ENCODE data around the gene DEXI. TPM values are rescaled to one million over a fixed set of nuclear protein-coding genes. Genes with fewer than 3 reads are reported as not detected.

Gene DEXI
- total and polyA plus RNA-seq, 4 donors = 41.4 to 60.1 (median 44.4) TPM

DNA sequence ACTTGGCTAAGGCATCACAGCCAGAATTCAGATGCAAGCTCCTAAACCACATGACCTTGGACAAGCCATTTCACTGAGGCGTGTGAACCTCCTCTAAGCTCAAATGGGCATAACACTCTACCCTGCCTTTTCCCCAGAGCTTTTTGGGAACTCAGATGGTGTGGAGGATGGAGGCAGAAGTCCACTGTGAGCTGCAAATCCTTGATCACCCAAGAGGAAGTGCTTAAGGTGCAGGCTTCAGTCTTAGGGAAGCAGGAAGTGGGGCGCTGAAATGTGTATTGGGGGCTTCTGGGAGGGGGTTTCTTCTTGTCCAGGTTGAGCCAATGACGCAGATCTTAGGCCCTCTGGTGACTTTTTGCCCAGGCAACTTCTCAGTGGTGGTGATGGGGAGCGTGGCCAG, 52.4 kb downstream of the DEXI start:
- H3K27ac ChIP-seq (ENCODE audit: low read depth in 1 of 2, low read length in 2 of 2) = no peak overlapping the region

DNA sequence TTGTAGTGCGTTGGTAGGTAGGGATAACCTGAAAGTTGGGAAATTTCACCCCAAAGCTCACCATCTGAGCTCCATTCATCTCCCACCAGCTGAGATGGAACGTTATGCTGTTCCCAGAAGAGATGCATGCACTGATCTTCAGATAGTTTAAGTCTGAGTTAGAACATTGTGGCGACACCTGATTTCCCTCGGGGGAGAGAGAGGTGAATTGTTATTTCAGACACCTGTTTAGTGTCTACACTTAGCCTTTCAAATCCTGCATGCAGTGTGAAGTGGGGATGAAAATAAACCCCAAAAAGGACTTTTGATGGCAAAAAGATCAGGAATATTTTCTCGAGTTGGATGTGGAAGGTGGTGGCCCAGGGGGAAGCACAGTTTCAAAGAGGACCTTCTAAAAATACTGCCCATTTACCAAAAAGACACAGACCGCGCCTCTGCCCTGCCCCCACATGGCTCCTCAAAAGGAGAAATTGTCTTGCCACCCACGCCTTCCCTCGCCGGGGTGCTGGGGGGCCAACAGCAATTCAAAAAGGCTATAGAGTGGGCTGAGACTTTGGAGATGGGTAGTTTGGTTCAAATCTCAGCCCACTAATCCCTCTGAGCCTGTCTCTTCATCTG, 53.8 kb downstream of the DEXI start:
- DNase-seq (peak; percentile 40 to 67), ATAC-seq (ENCODE audit: low FRiP score) (no peak)
- Histone ChIP-seq H3K36me3 (ENCODE audit: control insufficient read depth in 1 of 2, insufficient read depth in 2 of 2, low read length in 1 of 2) (no peaks in the 10 kb centered on the region), H3K4me3 (ENCODE audit: low read length in 2 of 2) (no peak overlapping the region), H3K9me3 (ENCODE audit: control insufficient read depth, low read length) (no peaks in the 10 kb centered on the region), H3K27ac (ENCODE audit: low read depth in 1 of 2, low read length in 2 of 2) (no peak overlapping the region), H3K4me1 (ENCODE audit: control insufficient read depth in 1 of 2, insufficient read depth in 2 of 2, low read length in 2 of 2) (no peaks in the 10 kb centered on the region), H3K27me3 (ENCODE audit: control insufficient read depth in 1 of 2, insufficient read depth in 2 of 2, low read length in 1 of 2) (no peaks in the 10 kb centered on the region)
- intact Hi-C loops (cut with DNase I) = no loop called here
- WGBS, 2 donors = 64 to 73% methylated on average over 10 of the region's 10 CpGs

More for the DNA sequence above, 52.4 kb downstream of the DEXI start:
- Histone ChIP-seq H3K9me3 (ENCODE audit: control insufficient read depth, low read length) (no peaks in the 10 kb centered on the region), H3K4me1 (ENCODE audit: control insufficient read depth in 1 of 2, insufficient read depth in 2 of 2, low read length in 2 of 2) (no peaks in the 10 kb centered on the region), H3K36me3 (ENCODE audit: control insufficient read depth in 1 of 2, insufficient read depth in 2 of 2, low read length in 1 of 2) (no peaks in the 10 kb centered on the region), H3K4me3 (ENCODE audit: low read length in 2 of 2) (no peak overlapping the region), H3K27me3 (ENCODE audit: control insufficient read depth in 1 of 2, insufficient read depth in 2 of 2, low read length in 1 of 2) (no peaks in the 10 kb centered on the region)
- intact Hi-C loops (cut with DNase I) = no loop called here
- no peak for DNase-seq
- WGBS, 2 donors = 89 to 96% methylated on average over 4 of the region's 4 CpGs
- no peak for ATAC-seq (ENCODE audit: low FRiP score)

DNA sequence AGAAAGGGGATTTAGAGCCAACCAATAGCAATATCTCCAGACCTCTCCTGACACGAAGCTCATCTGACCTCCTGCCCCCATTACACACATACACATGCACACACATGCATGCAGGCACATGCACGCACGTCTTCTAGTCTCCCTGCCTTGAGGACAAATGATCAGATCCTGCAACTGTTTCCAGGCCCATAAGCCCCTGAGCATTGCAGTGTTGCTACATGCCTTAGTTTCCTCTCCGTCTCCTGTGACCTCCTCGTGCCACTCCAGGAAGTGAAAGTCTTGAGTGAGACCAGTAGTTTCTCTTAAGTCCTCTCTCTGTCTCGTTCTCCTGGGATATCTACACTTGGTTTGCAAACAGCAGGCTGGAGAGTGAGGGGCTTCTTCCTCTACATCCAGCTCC, 57.0 kb downstream of the DEXI start:
- DNase-seq = no peak
- intact Hi-C loops (cut with DNase I) = no loop called here
- no peak for ATAC-seq (ENCODE audit: low FRiP score)
- no peaks in the 10 kb centered on the region for H3K4me1 ChIP-seq (ENCODE audit: control insufficient read depth in 1 of 2, insufficient read depth in 2 of 2, low read length in 2 of 2)
- H3K4me3 ChIP-seq (ENCODE audit: low read length in 2 of 2) = no peak overlapping the region
- no peak overlapping the region for H3K27ac ChIP-seq (ENCODE audit: low read depth in 1 of 2, low read length in 2 of 2)
- H3K9me3 ChIP-seq (ENCODE audit: control insufficient read depth, low read length) = no peaks in the 10 kb centered on the region
- 69 to 80% methylated on average over 6 of the region's 6 CpGs for WGBS, 2 donors
- H3K36me3 ChIP-seq (ENCODE audit: control insufficient read depth in 1 of 2, insufficient read depth in 2 of 2, low read length in 1 of 2) = no peaks in the 10 kb centered on the region
- H3K27me3 ChIP-seq (ENCODE audit: control insufficient read depth in 1 of 2, insufficient read depth in 2 of 2, low read length in 1 of 2) = no peaks in the 10 kb centered on the region

DNA sequence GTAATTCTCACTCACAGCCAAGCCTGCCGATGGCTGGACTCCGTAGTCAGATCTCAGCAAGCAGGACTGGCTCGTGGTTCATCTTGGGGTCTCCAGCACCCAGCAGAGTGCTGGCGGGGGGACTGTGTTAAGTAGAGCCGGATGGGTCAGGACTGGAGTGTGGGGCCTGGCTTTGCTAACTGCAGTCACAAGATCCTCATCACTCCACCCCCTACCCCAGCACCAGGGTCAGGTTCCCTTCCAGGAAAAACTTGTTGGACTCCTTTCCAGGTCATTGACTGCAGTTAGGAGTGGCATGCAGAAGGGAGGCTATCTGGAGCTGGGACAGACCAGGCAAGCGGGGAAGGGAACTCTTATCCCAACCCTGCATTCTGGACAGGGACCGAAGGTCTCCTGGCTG, 59.3 kb downstream of the DEXI start:
- H3K4me1 ChIP-seq (ENCODE audit: control insufficient read depth in 1 of 2, insufficient read depth in 2 of 2, low read length in 2 of 2) = no peaks in the 10 kb centered on the region
- WGBS, 2 donors = 91% methylated on average over 7 of the region's 7 CpGs
- no peak overlapping the region for H3K27ac ChIP-seq (ENCODE audit: low read depth in 1 of 2, low read length in 2 of 2)
- no peak overlapping the region for H3K4me3 ChIP-seq (ENCODE audit: low read length in 2 of 2)
- peak in 1 of 2 donors; percentile 49 for DNase-seq
- H3K9me3 ChIP-seq (ENCODE audit: control insufficient read depth, low read length) = no peaks in the 10 kb centered on the region
- ATAC-seq (ENCODE audit: low FRiP score) = no peak
- H3K27me3 ChIP-seq (ENCODE audit: control insufficient read depth in 1 of 2, insufficient read depth in 2 of 2, low read length in 1 of 2) = no peaks in the 10 kb centered on the region
- no peaks in the 10 kb centered on the region for H3K36me3 ChIP-seq (ENCODE audit: control insufficient read depth in 1 of 2, insufficient read depth in 2 of 2, low read length in 1 of 2)
- intact Hi-C loops (cut with DNase I) = no loop called here

DNA sequence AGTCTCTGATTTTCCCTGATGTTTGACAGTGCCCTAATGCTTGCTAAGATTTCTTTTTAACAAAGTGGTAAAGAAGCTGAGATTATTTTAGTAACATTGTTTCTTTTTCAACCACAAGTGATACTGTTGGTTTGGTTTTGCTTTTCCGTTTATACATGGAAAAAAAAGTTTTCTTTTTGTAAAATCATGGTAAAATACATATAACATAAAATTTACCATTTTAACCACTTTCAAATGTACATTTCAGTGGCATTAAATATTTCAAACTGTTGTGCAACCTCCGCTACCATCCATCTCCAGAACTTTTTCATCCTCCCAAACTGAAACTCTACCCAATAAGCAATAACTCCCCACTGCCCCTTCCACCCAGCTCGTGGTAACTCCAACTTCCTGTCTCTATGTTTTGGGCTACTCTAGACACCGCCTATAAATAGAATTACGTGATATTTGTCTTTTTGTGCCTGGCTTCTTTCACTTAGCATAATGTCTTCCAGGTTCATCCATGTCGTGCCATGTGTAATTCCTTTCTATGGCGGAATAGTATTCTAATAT, 60.7 kb downstream of the DEXI start:
- no peak overlapping the region for H3K4me3 ChIP-seq (ENCODE audit: low read length in 2 of 2)
- H3K27me3 ChIP-seq (ENCODE audit: control insufficient read depth in 1 of 2, insufficient read depth in 2 of 2, low read length in 1 of 2) = no peaks in the 10 kb centered on the region
- H3K36me3 ChIP-seq (ENCODE audit: control insufficient read depth in 1 of 2, insufficient read depth in 2 of 2, low read length in 1 of 2) = no peaks in the 10 kb centered on the region
- peak in 1 of 2 donors; percentile 8 for DNase-seq
- H3K9me3 ChIP-seq (ENCODE audit: control insufficient read depth, low read length) = no peaks in the 10 kb centered on the region
- ATAC-seq (ENCODE audit: low FRiP score) = no peak
- WGBS, 2 donors = 62 to 69% methylated on average over 7 of the region's 7 CpGs
- no peaks in the 10 kb centered on the region for H3K4me1 ChIP-seq (ENCODE audit: control insufficient read depth in 1 of 2, insufficient read depth in 2 of 2, low read length in 2 of 2)
- no peak overlapping the region for H3K27ac ChIP-seq (ENCODE audit: low read depth in 1 of 2, low read length in 2 of 2)
- intact Hi-C loops (cut with DNase I) = no loop called here

DNA sequence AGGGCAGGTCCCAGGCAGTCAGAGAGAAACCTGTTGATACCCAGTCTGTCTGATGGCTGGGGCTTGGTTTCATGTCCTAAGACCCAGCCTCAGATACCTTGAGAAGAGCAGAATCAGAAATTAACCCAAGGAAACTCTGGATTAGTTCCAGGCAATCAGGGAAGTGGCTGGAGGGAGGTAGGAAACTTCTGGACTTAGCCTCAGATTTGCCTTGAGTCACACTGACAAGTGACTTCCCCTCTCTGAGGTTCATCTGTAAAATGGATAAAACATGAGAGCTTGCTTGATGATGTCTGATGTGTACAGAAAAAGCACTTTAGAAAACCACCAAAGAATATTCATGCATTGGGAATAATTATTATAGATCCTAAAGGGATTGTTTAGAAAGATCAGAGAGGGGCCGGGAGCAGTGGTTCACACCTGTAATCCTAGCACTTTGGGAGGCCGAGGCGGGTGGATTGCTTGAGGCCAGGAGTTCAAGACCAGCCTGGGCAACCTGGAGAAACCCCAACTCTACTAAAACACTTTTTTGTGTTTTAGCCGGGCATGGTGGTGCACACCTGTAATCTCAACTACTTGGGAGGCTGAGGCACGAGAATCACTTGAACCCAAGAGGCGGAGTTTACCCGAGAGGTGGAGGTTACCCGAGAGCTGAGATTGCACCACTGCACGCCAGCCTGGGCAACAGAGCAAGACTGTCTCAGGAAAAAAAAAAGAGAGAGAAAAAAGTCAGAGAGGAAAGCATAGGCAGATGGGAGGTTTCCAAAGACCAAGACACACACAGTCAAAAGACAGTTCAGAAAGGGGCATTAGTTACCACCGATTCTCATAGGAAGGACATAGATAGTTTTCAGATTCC, 61.4 kb downstream of the DEXI start:
- Histone ChIP-seq H3K9me3 (ENCODE audit: control insufficient read depth, low read length) (no peaks in the 10 kb centered on the region), H3K27ac (ENCODE audit: low read depth in 1 of 2, low read length in 2 of 2) (no peak overlapping the region), H3K4me1 (ENCODE audit: control insufficient read depth in 1 of 2, insufficient read depth in 2 of 2, low read length in 2 of 2) (no peaks in the 10 kb centered on the region), H3K27me3 (ENCODE audit: control insufficient read depth in 1 of 2, insufficient read depth in 2 of 2, low read length in 1 of 2) (no peaks in the 10 kb centered on the region), H3K4me3 (ENCODE audit: low read length in 2 of 2) (no peak overlapping the region), H3K36me3 (ENCODE audit: control insufficient read depth in 1 of 2, insufficient read depth in 2 of 2, low read length in 1 of 2) (no peaks in the 10 kb centered on the region)
- ATAC-seq (ENCODE audit: low FRiP score) = no peak
- intact Hi-C loops (cut with DNase I) = no loop called here
- 91% methylated on average over 10 of the region's 10 CpGs for WGBS, 2 donors
- peak in 1 of 2 donors; percentile 6 for DNase-seq

DNA sequence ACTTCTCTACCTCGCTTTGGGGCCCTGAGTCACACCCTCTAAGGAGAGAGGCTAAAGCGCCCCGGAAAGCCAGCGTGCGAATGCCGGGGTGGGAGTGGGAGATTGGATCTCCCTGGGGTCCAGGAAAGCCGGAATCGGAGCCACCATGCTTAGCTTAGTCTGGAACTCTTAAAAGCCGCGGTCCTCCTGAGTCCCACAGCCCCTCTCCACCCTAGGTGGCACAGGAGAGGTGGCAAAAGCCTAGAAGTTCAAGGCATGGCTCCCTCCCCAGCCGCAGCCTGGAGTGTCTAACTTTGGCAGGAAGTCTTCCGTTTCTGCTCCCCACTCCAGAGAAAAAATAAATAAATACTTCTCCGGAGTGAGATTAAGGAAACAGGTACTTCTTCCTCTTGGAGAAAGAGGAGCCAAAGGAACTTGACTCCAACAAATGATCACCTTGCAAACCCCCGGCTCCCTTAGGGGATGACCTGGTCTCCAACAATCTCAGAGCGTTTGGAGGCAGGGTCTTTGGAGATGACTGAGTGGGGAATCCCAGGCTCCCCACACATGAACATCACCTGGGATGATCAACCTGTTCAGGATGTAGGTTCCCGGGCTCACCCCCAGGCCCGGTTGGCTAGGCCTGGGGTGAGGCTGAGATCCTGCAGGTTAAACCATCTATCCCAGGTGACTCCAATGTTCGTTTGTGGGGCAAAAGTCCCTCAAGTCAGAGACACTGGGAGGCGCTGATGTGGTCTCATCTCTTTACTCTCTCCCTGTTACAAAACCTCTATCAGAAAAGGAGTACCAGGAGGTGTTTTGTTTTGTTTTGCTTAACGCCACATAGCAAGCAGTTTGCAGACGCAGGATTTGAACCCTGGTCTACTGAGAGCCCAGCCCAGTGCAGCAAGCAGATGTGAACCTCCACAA, 62.3 kb downstream of the DEXI start:
- Histone ChIP-seq H3K36me3 (ENCODE audit: control insufficient read depth in 1 of 2, insufficient read depth in 2 of 2, low read length in 1 of 2) (no peaks in the 10 kb centered on the region), H3K27ac (ENCODE audit: low read depth in 1 of 2, low read length in 2 of 2) (no peak overlapping the region), H3K4me3 (ENCODE audit: low read length in 2 of 2) (no peak overlapping the region), H3K27me3 (ENCODE audit: control insufficient read depth in 1 of 2, insufficient read depth in 2 of 2, low read length in 1 of 2) (no peaks in the 10 kb centered on the region), H3K4me1 (ENCODE audit: control insufficient read depth in 1 of 2, insufficient read depth in 2 of 2, low read length in 2 of 2) (no peaks in the 10 kb centered on the region), H3K9me3 (ENCODE audit: control insufficient read depth, low read length) (no peaks in the 10 kb centered on the region)
- no peak for ATAC-seq (ENCODE audit: low FRiP score)
- 58 to 61% methylated on average over 21 of the region's 21 CpGs for WGBS, 2 donors
- peak in 1 of 2 donors; percentile 73 for DNase-seq
- intact Hi-C loops (cut with DNase I) = no loop called here
